VCaP (cell line): ENCODE data around the gene ACADM.
A peak's percentile ranks its signal among the peaks of the same experiment; 100 is the strongest.

Experiments used
- H3K27ac ChIP-seq: fragments of 450-650 bp; 2 replicates; pipeline ENCODE4 v1.5.1; 2017
- TF ChIP-seq, protein P1 (sequence below): fragments of 450-650 bp; conservative IDR thresholded peaks from 2 replicates; pipeline ENCODE4 v1.5.1; 2017; ENCODE audit warnings: mild to moderate bottlenecking, moderate library complexity

The ACADM gene

DNA sequence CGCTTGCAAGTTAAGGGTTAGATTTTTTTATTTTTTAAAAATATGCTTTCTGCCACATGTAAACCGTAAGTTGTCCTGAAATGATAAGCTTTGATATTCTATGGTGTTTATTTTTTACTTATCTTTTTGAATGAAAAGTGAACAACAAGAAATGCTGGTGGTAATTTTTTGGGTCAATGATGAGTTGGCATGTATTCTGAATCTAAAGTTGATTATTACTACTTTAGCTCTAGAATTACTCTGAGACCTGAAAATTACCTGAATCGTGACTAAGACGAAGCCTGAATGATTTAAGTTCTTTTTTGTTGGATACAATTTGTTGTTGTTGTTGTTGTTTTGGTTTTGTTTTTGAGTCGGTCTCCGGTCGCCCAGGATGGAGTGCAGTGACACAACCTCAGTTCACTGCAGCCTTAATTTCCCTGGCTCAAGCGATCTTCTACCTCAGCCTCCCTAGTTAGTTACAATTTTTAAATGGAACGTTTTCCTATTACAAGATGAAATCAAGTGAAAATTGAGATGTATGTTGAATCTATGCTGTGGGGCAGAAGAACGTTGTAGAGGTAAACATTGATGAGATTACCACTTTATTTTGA, 62.5 kb downstream of the ACADM start:
- peak overlapping the region; percentile 85 for H3K27ac ChIP-seq
- TF ChIP-seq, protein P1, sequence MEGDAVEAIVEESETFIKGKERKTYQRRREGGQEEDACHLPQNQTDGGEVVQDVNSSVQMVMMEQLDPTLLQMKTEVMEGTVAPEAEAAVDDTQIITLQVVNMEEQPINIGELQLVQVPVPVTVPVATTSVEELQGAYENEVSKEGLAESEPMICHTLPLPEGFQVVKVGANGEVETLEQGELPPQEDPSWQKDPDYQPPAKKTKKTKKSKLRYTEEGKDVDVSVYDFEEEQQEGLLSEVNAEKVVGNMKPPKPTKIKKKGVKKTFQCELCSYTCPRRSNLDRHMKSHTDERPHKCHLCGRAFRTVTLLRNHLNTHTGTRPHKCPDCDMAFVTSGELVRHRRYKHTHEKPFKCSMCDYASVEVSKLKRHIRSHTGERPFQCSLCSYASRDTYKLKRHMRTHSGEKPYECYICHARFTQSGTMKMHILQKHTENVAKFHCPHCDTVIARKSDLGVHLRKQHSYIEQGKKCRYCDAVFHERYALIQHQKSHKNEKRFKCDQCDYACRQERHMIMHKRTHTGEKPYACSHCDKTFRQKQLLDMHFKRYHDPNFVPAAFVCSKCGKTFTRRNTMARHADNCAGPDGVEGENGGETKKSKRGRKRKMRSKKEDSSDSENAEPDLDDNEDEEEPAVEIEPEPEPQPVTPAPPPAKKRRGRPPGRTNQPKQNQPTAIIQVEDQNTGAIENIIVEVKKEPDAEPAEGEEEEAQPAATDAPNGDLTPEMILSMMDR: no peak

DNA sequence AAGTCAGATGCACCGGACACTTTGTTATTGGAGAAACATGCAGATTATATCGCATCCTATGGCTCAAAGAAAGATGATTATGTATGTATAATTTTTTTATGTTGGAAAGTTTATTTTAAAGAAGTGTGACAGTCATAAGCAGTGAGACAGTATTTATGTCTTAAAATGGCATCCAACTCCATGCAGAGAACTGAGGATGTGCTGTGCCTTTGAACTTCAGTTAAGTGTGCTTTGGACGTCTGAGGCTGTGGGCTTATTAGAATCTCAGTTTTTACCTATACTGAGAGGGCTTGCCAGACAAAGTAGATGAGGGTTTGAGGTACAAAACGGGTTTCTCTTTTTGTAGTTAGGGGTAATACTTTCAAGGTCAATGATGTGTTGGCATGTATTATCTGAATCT, 63.0 kb downstream of the ACADM start:
- TF ChIP-seq, protein P1: no peak
- H3K27ac ChIP-seq: peak overlapping the region; percentile 85; the same call in 1 of the 2 replicates

DNA sequence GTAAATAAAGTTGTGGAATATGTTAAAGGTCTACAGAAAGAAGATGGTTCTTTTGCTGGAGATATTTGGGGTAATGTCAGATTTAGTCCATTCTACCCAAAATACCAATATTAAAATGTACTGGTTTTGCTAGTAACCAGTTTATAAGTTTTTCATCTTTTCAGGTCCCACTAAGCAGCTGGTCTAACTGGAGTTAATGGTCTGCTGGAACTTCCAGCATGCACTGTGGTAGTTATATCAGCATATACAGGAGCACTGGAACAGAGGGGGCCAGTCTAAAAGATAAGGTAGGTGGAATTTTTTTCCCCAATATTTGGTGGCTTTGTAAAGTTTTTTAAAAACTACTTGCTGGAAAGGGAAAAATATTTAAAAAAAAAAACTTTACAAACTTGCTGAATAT, 65.5 kb downstream of the ACADM start:
- TF ChIP-seq, protein P1: no peak
- peak overlapping the region; percentile 85; the same call in 1 of the 2 replicates for H3K27ac ChIP-seq

DNA sequence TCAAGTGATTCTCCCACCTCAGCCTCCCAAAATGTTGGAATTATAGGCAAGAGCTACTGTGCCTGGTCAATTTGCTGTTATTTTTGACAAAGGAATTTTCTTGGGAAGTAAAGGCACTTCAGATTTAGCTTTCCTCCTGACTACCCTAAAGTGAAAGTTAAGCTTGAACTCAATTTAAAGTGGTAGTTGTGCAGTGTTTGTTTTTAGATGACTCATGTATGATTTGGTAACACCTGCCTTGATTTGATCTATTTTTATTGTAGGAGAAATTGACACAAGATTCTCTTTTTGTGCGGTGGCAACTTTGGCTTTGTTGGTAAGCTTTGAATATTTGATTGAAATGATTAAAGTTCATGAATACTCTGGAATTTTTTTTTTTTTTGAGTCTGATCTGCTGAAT, 66.5 kb downstream of the ACADM start:
- TF ChIP-seq, protein P1: no peak
- peak overlapping the region; percentile 16; the same call in 1 of the 2 replicates for H3K27ac ChIP-seq

DNA sequence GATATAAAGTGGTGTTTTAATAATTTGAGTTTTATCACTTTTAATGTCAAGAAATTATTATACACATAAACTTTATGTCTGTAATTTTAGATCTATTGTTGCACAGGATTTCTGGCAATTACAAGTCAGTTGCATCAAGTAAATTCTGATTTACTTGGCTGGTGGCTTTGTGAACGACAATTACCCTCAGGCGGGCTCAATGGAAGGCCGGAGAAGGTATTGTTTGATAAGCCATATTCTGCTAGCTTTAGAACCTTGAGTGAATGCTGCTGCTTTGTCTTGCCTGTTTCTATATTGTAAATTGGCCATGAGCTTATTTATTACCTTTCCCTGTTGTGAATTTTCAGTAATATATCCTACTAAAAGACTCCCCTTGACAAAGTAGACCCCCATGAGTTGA, 67.6 kb downstream of the ACADM start:
- no peak overlapping the region for H3K27ac ChIP-seq
- TF ChIP-seq, protein P1: no peak

DNA sequence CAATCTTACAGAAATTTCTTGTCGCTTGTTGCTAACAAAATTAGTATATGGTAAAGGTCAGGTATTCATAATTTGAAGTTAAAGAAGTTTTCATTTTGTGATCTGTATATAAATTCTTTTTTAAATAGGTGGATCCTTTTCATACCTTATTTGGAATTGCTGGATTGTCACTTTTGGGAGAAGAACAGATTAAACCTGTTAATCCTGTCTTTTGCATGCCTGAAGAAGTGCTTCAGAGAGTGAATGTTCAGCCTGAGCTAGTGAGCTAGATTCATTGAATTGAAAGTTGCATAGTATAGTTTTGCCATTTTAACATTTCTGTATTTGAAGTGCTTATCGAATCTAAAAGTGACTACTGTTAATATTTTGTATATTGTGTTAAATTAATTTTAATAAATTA, 69.9 kb downstream of the ACADM start:
- no peak overlapping the region for H3K27ac ChIP-seq
- TF ChIP-seq, protein P1: no peak

DNA sequence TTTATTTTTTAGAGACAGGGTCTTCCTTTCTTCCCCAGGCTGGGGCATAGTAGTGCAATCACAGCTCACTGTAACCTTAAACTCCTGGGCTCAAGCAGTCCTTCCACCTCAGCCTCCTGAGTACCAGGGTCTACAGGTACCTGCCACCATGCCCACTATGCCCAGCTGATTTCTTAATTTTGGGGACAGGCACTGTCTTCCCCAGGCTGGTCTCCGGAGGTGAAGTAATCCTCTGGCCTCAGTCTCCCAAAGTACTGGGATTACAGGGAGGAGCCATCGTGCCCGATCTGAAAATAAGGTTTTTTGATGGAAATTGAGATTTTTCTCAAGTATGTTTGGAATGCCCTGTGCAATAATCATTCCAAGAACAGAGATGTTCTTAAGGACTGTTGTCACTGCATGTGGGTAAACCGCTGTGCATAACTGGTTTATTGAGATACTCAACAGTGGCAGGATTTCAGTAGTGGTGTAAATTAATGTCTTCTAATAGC, 71.2 kb downstream of the ACADM start:
- TF ChIP-seq, protein P1: no peak
- H3K27ac ChIP-seq: no peak overlapping the region
